Measurements from ENCODE around the gene AZGP1. TPM values are rescaled to one million over a fixed set of nuclear protein-coding genes. Genes with fewer than 3 reads are reported as not detected.
A peak's percentile ranks its signal among the peaks of the same experiment; 100 is the strongest.

The AZGP1 gene
- total RNA-seq, 1 experiment from 2014 or later = 1.6 TPM

DNA sequence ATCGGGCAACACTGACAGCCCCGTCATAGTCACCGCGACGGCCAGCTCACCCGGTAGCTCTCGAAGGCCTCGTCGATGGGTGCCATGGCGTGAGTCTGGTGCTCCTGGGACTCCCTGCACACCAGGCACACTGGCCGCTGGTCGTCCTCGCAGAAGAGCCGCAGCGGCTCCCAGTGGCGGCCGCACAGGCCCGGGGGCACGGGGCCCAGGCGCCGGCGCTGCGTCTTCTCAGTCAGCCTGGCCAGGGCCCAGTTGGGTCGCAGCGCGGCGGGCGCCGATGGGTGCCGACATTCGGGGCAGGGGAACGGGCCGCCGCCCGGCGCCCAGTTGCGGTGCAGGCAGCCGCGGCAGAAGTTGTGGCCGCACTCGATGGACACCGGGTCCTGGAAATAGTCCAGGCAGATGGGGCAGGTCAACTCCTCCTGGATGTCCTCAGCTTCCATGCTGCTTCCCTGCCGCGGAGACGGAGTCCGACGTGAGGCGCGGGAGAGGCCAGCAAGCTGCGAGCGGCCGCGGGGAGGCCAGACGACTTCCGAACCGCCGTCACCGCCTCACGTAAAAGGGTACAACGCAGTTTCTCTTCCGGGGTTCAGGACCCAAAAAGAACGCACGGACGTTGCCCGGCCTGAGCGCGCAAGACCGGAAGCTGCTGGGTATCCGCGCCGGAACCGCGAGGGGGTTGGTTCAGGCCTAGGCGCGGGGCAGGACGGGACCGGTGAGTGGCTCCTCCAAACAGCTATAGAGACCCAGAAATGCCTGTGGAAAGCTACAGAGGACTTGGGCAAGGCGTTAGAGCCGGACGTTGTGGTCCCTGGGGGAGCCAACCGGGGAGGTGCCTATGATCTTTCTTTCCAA lies 56.6 kb downstream of the AZGP1 start, which contains the start of gene TRIM4:
TSS of gene TRIM4 (minus strand) at position 572 of the 855 bp plus-strand sequence. CDS start at position 443, 129 bp downstream.
- peak within 1 kb of the TSS; percentile 72 for H3K4me3 Mint-ChIP-seq
- peaks cover 7% of the 10 kb centered on the region for H3K4me1 Mint-ChIP-seq
- DNase-seq (ENCODE audit: low spot score) (peak; percentile 62), ATAC-seq (peak; percentile 94)
- peaks cover 3% of the 10 kb centered on the region for H3K27me3 Mint-ChIP-seq (ENCODE audit: low read depth)
- TF ChIP-seq, protein P1, sequence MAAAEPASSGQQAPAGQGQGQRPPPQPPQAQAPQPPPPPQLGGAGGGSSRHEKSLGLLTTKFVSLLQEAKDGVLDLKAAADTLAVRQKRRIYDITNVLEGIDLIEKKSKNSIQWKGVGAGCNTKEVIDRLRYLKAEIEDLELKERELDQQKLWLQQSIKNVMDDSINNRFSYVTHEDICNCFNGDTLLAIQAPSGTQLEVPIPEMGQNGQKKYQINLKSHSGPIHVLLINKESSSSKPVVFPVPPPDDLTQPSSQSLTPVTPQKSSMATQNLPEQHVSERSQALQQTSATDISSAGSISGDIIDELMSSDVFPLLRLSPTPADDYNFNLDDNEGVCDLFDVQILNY (CRISPR knock-in tag; IDR thresholded peaks at IDR 0.05) = peak; percentile 17; the same call in 1 of the 2 replicates
- TF ChIP-seq, protein P2, sequence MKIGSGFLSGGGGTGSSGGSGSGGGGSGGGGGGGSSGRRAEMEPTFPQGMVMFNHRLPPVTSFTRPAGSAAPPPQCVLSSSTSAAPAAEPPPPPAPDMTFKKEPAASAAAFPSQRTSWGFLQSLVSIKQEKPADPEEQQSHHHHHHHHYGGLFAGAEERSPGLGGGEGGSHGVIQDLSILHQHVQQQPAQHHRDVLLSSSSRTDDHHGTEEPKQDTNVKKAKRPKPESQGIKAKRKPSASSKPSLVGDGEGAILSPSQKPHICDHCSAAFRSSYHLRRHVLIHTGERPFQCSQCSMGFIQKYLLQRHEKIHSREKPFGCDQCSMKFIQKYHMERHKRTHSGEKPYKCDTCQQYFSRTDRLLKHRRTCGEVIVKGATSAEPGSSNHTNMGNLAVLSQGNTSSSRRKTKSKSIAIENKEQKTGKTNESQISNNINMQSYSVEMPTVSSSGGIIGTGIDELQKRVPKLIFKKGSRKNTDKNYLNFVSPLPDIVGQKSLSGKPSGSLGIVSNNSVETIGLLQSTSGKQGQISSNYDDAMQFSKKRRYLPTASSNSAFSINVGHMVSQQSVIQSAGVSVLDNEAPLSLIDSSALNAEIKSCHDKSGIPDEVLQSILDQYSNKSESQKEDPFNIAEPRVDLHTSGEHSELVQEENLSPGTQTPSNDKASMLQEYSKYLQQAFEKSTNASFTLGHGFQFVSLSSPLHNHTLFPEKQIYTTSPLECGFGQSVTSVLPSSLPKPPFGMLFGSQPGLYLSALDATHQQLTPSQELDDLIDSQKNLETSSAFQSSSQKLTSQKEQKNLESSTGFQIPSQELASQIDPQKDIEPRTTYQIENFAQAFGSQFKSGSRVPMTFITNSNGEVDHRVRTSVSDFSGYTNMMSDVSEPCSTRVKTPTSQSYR (CRISPR knock-in tag; IDR thresholded peaks at IDR 0.05) = peak; percentile 63; the same call in 1 of the 2 replicates
- TF ChIP-seq NR2C2 (CRISPR knock-in tag; IDR thresholded peaks at IDR 0.05) (peak; percentile 10; the same call in 1 of the 2 replicates), RELA (CRISPR knock-in tag; IDR thresholded peaks at IDR 0.05; ENCODE audit: borderline replicate concordance) (peak; percentile 49; the same call in 1 of the 2 replicates), ZNF317 (CRISPR knock-in tag; IDR thresholded peaks at IDR 0.05; ENCODE audit: borderline replicate concordance, low read depth) (no peak), FOXK1 (CRISPR knock-in tag; IDR thresholded peaks at IDR 0.05) (peak; percentile 18; the same call in 1 of the 2 replicates), NFATC4 (CRISPR knock-in tag; IDR thresholded peaks at IDR 0.05) (no peak), GABPB1 (CRISPR knock-in tag; IDR thresholded peaks at IDR 0.05) (peak; percentile 75), GRHL2 (CRISPR knock-in tag; IDR thresholded peaks at IDR 0.05; ENCODE audit: insufficient replicate concordance, severe bottlenecking) (no peak), CREM (CRISPR knock-in tag; IDR thresholded peaks at IDR 0.05) (no peak)
- TF ChIP-seq, protein P3, sequence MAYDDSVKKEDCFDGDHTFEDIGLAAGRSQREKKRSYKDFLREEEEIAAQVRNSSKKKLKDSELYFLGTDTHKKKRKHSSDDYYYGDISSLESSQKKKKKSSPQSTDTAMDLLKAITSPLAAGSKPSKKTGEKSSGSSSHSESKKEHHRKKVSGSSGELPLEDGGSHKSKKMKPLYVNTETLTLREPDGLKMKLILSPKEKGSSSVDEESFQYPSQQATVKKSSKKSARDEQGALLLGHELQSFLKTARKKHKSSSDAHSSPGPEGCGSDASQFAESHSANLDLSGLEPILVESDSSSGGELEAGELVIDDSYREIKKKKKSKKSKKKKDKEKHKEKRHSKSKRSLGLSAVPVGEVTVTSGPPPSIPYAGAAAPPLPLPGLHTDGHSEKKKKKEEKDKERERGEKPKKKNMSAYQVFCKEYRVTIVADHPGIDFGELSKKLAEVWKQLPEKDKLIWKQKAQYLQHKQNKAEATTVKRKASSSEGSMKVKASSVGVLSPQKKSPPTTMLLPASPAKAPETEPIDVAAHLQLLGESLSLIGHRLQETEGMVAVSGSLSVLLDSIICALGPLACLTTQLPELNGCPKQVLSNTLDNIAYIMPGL (CRISPR knock-in tag; IDR thresholded peaks at IDR 0.05) = peak; percentile 49; the same call in 1 of the 2 replicates
- TF ChIP-seq, protein P4, sequence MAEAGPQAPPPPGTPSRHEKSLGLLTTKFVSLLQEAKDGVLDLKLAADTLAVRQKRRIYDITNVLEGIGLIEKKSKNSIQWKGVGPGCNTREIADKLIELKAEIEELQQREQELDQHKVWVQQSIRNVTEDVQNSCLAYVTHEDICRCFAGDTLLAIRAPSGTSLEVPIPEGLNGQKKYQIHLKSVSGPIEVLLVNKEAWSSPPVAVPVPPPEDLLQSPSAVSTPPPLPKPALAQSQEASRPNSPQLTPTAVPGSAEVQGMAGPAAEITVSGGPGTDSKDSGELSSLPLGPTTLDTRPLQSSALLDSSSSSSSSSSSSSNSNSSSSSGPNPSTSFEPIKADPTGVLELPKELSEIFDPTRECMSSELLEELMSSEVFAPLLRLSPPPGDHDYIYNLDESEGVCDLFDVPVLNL (CRISPR knock-in tag; IDR thresholded peaks at IDR 0.05; ENCODE audit: borderline replicate concordance, low read depth) = no peak
- peaks cover 35% of the 10 kb centered on the region for H3K9me3 Mint-ChIP-seq
- POLR2A ChIA-PET = interaction anchor here (0.6 to 1.9 kb wide), 8 partner anchors 25 to 847 kb away, joined by 3 to 10 read pairs (median 6); no protein-coding TSS in a partner anchor
- H3K27ac Mint-ChIP-seq = peak within 1 kb of the TSS; percentile 89
- CTCF ChIA-PET = interaction anchor here (0.6 to 3.6 kb wide), 12 partner anchors 10 to 394 kb away, joined by 3 to 36 read pairs (median 6); partner anchors contain the start of genes GJC3 and ZSCAN25
- H3K36me3 Mint-ChIP-seq = peaks cover 42% of the 10 kb centered on the region

Other genes starting within 250 kb of the AZGP1 start
- not detected in 3 replicates for gene CYP3A7, start 240.8 kb downstream of the AZGP1 start, total RNA-seq (2021)
- gene CYP3A4, start 191.8 kb downstream of the AZGP1 start, total RNA-seq (2021) = 0.32 to 0.50 TPM (median 0.33 TPM) in 3 replicates
- not detected in 3 replicates for gene CYP3A43, start 148.0 kb downstream of the AZGP1 start, total RNA-seq (2021)
- gene OR2AE1, start 99.0 kb downstream of the AZGP1 start, total RNA-seq (2021) = 0.15 TPM in 1 of 3 replicates, not detected in the others
- gene TRIM4, start 56.5 kb downstream of the AZGP1 start, total RNA-seq (2021) = 6.6 to 9.8 TPM (median 9.3 TPM) in 3 replicates
- 2.9 to 3.7 TPM (median 3.4 TPM) in 3 replicates for gene GJC3, start 46.4 kb downstream of the AZGP1 start, total RNA-seq (2021)
- gene ZKSCAN1, start 39.6 kb upstream of the AZGP1 start, total RNA-seq (2021) = 46.6 to 51.8 TPM (median 47.6 TPM) in 3 replicates
- 25.5 to 27.2 TPM (median 26.2 TPM) in 3 replicates for gene ZSCAN21, start 73.7 kb upstream of the AZGP1 start, total RNA-seq (2021)
- 38.1 to 48.3 TPM (median 39.1 TPM) in 3 replicates for gene ZNF3, start 105.7 kb upstream of the AZGP1 start, total RNA-seq (2021)
- 118 to 124 TPM (median 119 TPM) in 3 replicates for gene COPS6, start 112.9 kb upstream of the AZGP1 start, total RNA-seq (2021)
- gene MCM7, start 125.4 kb upstream of the AZGP1 start, total RNA-seq (2021) = 306 to 351 TPM (median 315 TPM) in 3 replicates
- 16.9 to 18.0 TPM (median 17.4 TPM) in 3 replicates for gene AP4M1, start 125.6 kb upstream of the AZGP1 start, total RNA-seq (2021)
- 121 to 132 TPM (median 122 TPM) in 3 replicates for gene TAF6, start 143.3 kb upstream of the AZGP1 start, total RNA-seq (2021)
- gene CNPY4, start 143.6 kb upstream of the AZGP1 start, total RNA-seq (2021) = 14.3 to 15.1 TPM (median 14.6 TPM) in 3 replicates
- 3.0 to 3.5 TPM (median 3.0 TPM) in 3 replicates for gene MBLAC1, start 150.9 kb upstream of the AZGP1 start, total RNA-seq (2021)
- 199 to 235 TPM (median 227 TPM) in 3 replicates for gene LAMTOR4, start 172.9 kb upstream of the AZGP1 start, total RNA-seq (2021)
- 25.0 to 28.0 TPM (median 25.1 TPM) in 3 replicates for gene TRAPPC14, start 182.7 kb upstream of the AZGP1 start, total RNA-seq (2021)
- gene GAL3ST4, start 192.6 kb upstream of the AZGP1 start, total RNA-seq (2021) = 8.1 to 10.3 TPM (median 8.9 TPM) in 3 replicates
- gene GPC2, start 201.3 kb upstream of the AZGP1 start, total RNA-seq (2021) = 52.1 to 63.9 TPM (median 63.0 TPM) in 3 replicates
- 5.2 to 7.6 TPM (median 5.5 TPM) in 3 replicates for gene STAG3, start 201.9 kb upstream of the AZGP1 start, total RNA-seq (2021)
- gene PVRIG, start 243.9 kb upstream of the AZGP1 start, total RNA-seq (2021) = 0.37 to 0.55 TPM in 2 of 3 replicates, not detected in the other

Measured in WTC11 (cell line).